HCT116 (cell line): ENCODE measurements around the gene CABLES1.

Experiments
- CBX3 ChIP-seq: IDR thresholded peaks from 2 replicates; pipeline ENCODE4 v1.6.1; 2012; ENCODE audit warnings: low read depth
- CTCF ChIP-seq, 3 experiments: fragments of 200-600 bp in 1 of 3; sonication (generic) in 1 of 3; IDR thresholded peaks in 2 of 3; conservative IDR thresholded peaks in 1 of 3; 2 replicates each; pipeline ENCODE4 v1.5.1; 2012 to 2017; ENCODE audit warnings: low read depth in 2 of 3, low read length in 2 of 3, antibody characterized with exemption in 1 of 3, borderline replicate concordance in 1 of 3, control low read depth in 1 of 3, mild to moderate bottlenecking in 1 of 3, mixed read lengths in 1 of 3, mixed run types in 1 of 3, moderate library complexity in 1 of 3; ENCODE audit not compliant: insufficient read depth in 1 of 3
- ELF1 ChIP-seq: IDR thresholded peaks from 2 replicates; pipeline ENCODE4 v1.6.1; 2012; ENCODE audit warnings: low read depth, borderline replicate concordance
- EZH2 ChIP-seq: fragments of 200-600 bp; sonication (generic); IDR thresholded peaks from 2 replicates; pipeline ENCODE4 v1.6.1; 2017; ENCODE audit warnings: antibody characterized with exemption, mixed run types
- EZH2phosphoT487 ChIP-seq: fragments of 200-600 bp; IDR thresholded peaks from 2 replicates; pipeline ENCODE4 v1.6.1; 2018; ENCODE audit warnings: antibody characterized with exemption, borderline replicate concordance
- POLR2A ChIP-seq: IDR thresholded peaks from 2 replicates; pipeline ENCODE4 v1.7.0; 2011; ENCODE audit warnings: borderline replicate concordance; ENCODE audit not compliant: insufficient read depth, insufficient read length; ENCODE audit errors: extremely low read depth
- POLR2AphosphoS5 ChIP-seq: IDR thresholded peaks from 2 replicates; pipeline ENCODE4 v1.6.1; 2011; ENCODE audit warnings: mild to moderate bottlenecking, low read depth, low read length, moderate library complexity
- REST ChIP-seq: IDR thresholded peaks from 2 replicates; pipeline ENCODE4 v1.6.1; 2012; ENCODE audit warnings: low read depth
- SP1 ChIP-seq: IDR thresholded peaks from 2 replicates; pipeline ENCODE4 v1.6.1; 2012; ENCODE audit warnings: low read depth
- YY1 ChIP-seq: IDR thresholded peaks from 2 replicates; pipeline ENCODE4 v1.6.1; 2011; ENCODE audit warnings: low read length, low read depth, moderate library complexity, mild to moderate bottlenecking; ENCODE audit not compliant: insufficient replicate concordance; ENCODE audit errors: extremely low read depth
- ZFX ChIP-seq: fragments of 450-650 bp; IDR thresholded peaks from 2 replicates; pipeline ENCODE4 v1.6.1; 2017
- TF ChIP-seq, protein P1 (sequence below): IDR thresholded peaks from 2 replicates; pipeline ENCODE4 v1.6.1; 2012
- TF ChIP-seq, protein P2 (sequence below): IDR thresholded peaks from 2 replicates; pipeline ENCODE4 v1.6.1; 2011; ENCODE audit warnings: mild to moderate bottlenecking, low read length, moderate library complexity; ENCODE audit not compliant: insufficient replicate concordance; ENCODE audit errors: extremely low read depth

DNA sequence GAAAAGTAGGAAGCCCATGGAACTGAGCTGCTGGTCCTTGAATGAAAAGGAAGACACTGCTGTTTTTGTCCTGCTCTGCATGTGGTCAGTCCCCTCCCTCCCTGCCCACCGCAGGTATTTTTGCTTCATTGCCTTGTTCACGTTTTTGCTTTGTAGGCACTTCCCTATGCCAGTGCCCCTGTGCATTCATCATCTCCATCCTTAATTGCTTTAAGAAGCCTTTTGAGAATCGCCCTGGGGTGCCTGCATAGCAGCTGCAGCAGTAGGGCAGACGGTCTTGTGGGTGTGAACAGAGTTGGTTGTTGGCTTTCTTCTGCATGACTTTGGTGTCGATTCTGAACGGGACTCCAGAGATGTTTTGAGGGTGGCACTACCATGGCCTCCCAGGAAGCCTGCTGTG, 97.0 kb downstream of the CABLES1 start:
- TF ChIP-seq CTCF (IDR thresholded peaks at IDR 0.05 in 2 of 3, conservative IDR thresholded peaks at IDR 0.05 in 1 of 3; ENCODE audit: borderline replicate concordance in 1 of 3, insufficient read depth in 1 of 3, low read depth in 2 of 3, low read length in 2 of 3) = no peak
- no peak for TF ChIP-seq POLR2AphosphoS5
- TF ChIP-seq POLR2A = no peak
- no peak for TF ChIP-seq YY1
- no peak for TF ChIP-seq EZH2
- TF ChIP-seq ZFX = no peak
- TF ChIP-seq, protein P1, sequence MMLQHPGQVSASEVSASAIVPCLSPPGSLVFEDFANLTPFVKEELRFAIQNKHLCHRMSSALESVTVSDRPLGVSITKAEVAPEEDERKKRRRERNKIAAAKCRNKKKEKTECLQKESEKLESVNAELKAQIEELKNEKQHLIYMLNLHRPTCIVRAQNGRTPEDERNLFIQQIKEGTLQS = no peak
- TF ChIP-seq CBX3 = no peak
- TF ChIP-seq SP1 = no peak
- no peak for TF ChIP-seq REST
- no peak for TF ChIP-seq EZH2phosphoT487
- TF ChIP-seq, protein P2, sequence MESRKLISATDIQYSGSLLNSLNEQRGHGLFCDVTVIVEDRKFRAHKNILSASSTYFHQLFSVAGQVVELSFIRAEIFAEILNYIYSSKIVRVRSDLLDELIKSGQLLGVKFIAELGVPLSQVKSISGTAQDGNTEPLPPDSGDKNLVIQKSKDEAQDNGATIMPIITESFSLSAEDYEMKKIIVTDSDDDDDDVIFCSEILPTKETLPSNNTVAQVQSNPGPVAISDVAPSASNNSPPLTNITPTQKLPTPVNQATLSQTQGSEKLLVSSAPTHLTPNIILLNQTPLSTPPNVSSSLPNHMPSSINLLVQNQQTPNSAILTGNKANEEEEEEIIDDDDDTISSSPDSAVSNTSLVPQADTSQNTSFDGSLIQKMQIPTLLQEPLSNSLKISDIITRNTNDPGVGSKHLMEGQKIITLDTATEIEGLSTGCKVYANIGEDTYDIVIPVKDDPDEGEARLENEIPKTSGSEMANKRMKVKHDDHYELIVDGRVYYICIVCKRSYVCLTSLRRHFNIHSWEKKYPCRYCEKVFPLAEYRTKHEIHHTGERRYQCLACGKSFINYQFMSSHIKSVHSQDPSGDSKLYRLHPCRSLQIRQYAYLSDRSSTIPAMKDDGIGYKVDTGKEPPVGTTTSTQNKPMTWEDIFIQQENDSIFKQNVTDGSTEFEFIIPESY = no peak
- no peak for TF ChIP-seq ELF1
